Natural killer cell (primary cell): ENCODE measurements around the gene MAP2K4. TPM values are rescaled to one million over a fixed set of nuclear protein-coding genes. Genes with fewer than 3 reads are reported as not detected.
A peak's percentile ranks its signal among the peaks of the same experiment; 100 is the strongest.

ENCODE experiments used
- ATAC-seq, 3 donors: fragments of 150-1000 bp in 2 of 3; fragments of 200-7000 bp in 1 of 3; cut with Tn5 transposase; 1 replicate in 1 of 3; 2 replicates in 2 of 3; pipeline ENCODE4 v1.10.0; 2021; ENCODE audit warnings: mild to moderate bottlenecking in 2 of 3, moderate library complexity in 2 of 3
- DNase-seq, 2 donors: peaks; one replicate each; pipeline versions ENCODE4 v3.0.0 to v3.0.0-alpha.2; 2013 to 2021; ENCODE audit warnings: mixed read lengths in 1 of 2
- H3K27ac ChIP-seq: one replicate; pipeline ENCODE4 v1.5.1; 2013; ENCODE audit warnings: mild to moderate bottlenecking, low read length
- H3K27me3 ChIP-seq: one replicate; pipeline ENCODE4 v1.6.1; 2013; ENCODE audit warnings: low read length; ENCODE audit not compliant: control insufficient read depth, insufficient read depth
- H3K36me3 ChIP-seq: one replicate; pipeline ENCODE4 v1.6.1; 2013; ENCODE audit warnings: low read length; ENCODE audit not compliant: control insufficient read depth, insufficient read depth
- H3K4me1 ChIP-seq: one replicate; pipeline ENCODE4 v1.6.1; 2013; ENCODE audit warnings: low read length; ENCODE audit not compliant: control insufficient read depth, insufficient read depth
- H3K4me3 ChIP-seq: one replicate; pipeline ENCODE4 v1.5.1; 2013; ENCODE audit warnings: low read length
- H3K9me3 ChIP-seq: one replicate; pipeline ENCODE4 v1.6.1; 2013; ENCODE audit warnings: low read length; ENCODE audit not compliant: control insufficient read depth, insufficient read depth
- H3K27ac Mint-ChIP-seq, 2 donors: one replicate each; pipeline ENCODE4 v1.8.0; 2022; ENCODE audit warnings: mild to moderate bottlenecking in 2 of 2, mixed read lengths in 2 of 2, moderate library complexity in 1 of 2
- H3K27me3 Mint-ChIP-seq, 2 donors: one replicate each; pipeline ENCODE4 v1.8.0; 2022; ENCODE audit warnings: low read depth in 2 of 2, mixed read lengths in 2 of 2
- H3K36me3 Mint-ChIP-seq: one replicate; pipeline ENCODE4 v1.8.0; 2022; ENCODE audit warnings: mixed read lengths
- H3K4me1 Mint-ChIP-seq, 2 donors: one replicate each; pipeline ENCODE4 v1.8.0; 2022; ENCODE audit warnings: mixed read lengths in 2 of 2
- H3K4me3 Mint-ChIP-seq: one replicate; pipeline ENCODE4 v1.8.0; 2022; ENCODE audit warnings: mild to moderate bottlenecking, moderate library complexity, mixed read lengths
- H3K9me3 Mint-ChIP-seq, 2 donors: one replicate each; pipeline ENCODE4 v1.8.0; 2022; ENCODE audit warnings: mixed read lengths in 2 of 2
- WGBS: methylation state at CpG from one replicate; pipeline ENCODE4 v1.1.7; 2013; ENCODE audit warnings: missing lambda C conversion rate; ENCODE audit not compliant: insufficient coverage; 5-methylcytosine and 5-hydroxymethylcytosine counted together
- intact Hi-C: fragments of 100-400 bp; cut with micrococcal nuclease; formaldehyde crosslinking; loops from one replicate; pipeline ENCODE4 v1.14.2; 2022
- total RNA-seq, 4 donors: library from RNA; stranded (reverse); fragments of 120-200 nt in 1 of 4; gene quantifications; one replicate each; pipeline versions ENCODE4 v1.2.3 to v1.2.4, GENCODE V29; 2013 to 2022
- TF ChIP-seq, protein P1 (sequence below): fragments of 200-600 bp; IDR thresholded peaks from one replicate; pipeline ENCODE4 v1.8.0; 2022; ENCODE audit warnings: antibody characterized with exemption

MAP2K4 gene
- total RNA-seq, 3 donors from 2014 or later (not counting 1 experiment from before 2014, with no cell fraction given) = 30.1 to 35.0 (median 33.7) TPM

DNA sequence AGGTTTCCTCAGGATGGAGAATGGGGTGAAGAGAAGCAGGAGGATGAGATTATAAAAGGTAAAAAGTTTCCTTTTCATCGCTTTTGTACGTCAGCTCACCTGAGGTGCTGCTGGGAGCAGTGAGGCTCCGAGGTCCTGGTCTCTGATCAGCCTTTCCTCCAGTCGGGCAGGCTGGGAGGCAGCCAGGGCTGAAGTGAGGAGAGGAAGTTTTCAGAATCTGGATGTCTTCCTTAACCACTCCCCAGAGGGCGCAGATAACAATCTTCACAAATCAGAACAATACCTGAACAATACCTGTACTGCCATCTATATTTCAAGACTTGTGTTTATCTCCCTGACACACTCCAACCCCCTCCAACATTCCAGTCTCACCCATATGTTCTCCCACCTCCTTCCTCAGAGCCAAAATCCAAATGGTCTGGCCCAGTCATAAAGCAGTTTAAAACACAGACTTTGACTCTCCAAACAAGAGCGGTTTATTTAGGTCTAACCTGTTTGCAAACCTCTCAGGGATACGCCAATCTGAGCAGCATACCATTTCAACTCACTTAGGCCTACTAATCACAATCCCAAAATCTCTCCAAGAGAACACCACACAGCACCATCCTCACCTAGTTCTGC is 30.2 kb upstream of the MAP2K4 start:
- no peak for DNase-seq
- H3K4me1 ChIP-seq = no peaks in the 10 kb centered on the region
- no peaks in the 10 kb centered on the region for H3K27me3 Mint-ChIP-seq
- H3K36me3 ChIP-seq = peaks cover 28% of the 10 kb centered on the region
- intact Hi-C loops = no loop called here
- no peak for ATAC-seq
- H3K4me3 ChIP-seq = no peak overlapping the region
- H3K9me3 ChIP-seq = no peaks in the 10 kb centered on the region
- TF ChIP-seq, protein P1, sequence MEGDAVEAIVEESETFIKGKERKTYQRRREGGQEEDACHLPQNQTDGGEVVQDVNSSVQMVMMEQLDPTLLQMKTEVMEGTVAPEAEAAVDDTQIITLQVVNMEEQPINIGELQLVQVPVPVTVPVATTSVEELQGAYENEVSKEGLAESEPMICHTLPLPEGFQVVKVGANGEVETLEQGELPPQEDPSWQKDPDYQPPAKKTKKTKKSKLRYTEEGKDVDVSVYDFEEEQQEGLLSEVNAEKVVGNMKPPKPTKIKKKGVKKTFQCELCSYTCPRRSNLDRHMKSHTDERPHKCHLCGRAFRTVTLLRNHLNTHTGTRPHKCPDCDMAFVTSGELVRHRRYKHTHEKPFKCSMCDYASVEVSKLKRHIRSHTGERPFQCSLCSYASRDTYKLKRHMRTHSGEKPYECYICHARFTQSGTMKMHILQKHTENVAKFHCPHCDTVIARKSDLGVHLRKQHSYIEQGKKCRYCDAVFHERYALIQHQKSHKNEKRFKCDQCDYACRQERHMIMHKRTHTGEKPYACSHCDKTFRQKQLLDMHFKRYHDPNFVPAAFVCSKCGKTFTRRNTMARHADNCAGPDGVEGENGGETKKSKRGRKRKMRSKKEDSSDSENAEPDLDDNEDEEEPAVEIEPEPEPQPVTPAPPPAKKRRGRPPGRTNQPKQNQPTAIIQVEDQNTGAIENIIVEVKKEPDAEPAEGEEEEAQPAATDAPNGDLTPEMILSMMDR = no peak
- H3K36me3 Mint-ChIP-seq = peaks cover 23% of the 10 kb centered on the region
- no peaks in the 10 kb centered on the region for H3K27me3 ChIP-seq
- no peak overlapping the region for H3K27ac ChIP-seq
- H3K4me1 Mint-ChIP-seq = peaks cover 25 to 34% of the 10 kb centered on the region in 2 donors
- no peak overlapping the region for H3K4me3 Mint-ChIP-seq
- 98% methylated on average over 6 of the region's 7 CpGs for WGBS
- no peaks in the 10 kb centered on the region for H3K9me3 Mint-ChIP-seq
- no peak overlapping the region for H3K27ac Mint-ChIP-seq

DNA sequence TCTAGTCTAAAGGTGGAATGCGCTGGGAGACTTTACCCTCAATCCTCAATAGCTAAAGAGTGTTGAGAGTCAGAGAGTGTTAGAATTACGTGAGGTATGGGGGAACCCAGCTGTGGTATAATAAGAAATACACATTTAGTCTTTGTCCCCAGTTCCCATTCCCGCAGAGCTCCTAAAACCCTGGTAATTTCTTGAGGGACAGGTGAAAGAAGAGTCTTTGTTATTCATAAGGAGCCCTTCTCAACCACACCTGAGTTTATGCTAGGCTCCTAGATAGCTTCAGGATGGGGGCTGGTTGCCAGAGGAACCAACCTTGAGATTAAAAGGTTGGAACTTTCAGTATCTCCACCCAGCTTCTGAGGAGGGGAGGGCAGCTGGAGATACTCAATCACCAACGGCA is 29.2 kb upstream of the MAP2K4 start:
- DNase-seq (no peak), ATAC-seq (no peak)
- intact Hi-C loops = no loop called here
- no peaks in the 10 kb centered on the region for H3K4me1 ChIP-seq
- Mint-ChIP-seq H3K27ac (no peak overlapping the region), H3K4me3 (no peak overlapping the region), H3K27me3 (no peaks in the 10 kb centered on the region), H3K4me1 (peaks cover 30 to 34% of the 10 kb centered on the region in 2 donors), H3K9me3 (no peaks in the 10 kb centered on the region), H3K36me3 (peaks cover 23% of the 10 kb centered on the region)
- TF ChIP-seq, protein P1 = no peak
- no peaks in the 10 kb centered on the region for H3K27me3 ChIP-seq
- H3K36me3 ChIP-seq = peaks cover 24% of the 10 kb centered on the region
- no peaks in the 10 kb centered on the region for H3K9me3 ChIP-seq
- H3K27ac ChIP-seq = no peak overlapping the region
- no peak overlapping the region for H3K4me3 ChIP-seq
- WGBS = 0% methylated on average over 1 of the region's 4 CpGs

DNA sequence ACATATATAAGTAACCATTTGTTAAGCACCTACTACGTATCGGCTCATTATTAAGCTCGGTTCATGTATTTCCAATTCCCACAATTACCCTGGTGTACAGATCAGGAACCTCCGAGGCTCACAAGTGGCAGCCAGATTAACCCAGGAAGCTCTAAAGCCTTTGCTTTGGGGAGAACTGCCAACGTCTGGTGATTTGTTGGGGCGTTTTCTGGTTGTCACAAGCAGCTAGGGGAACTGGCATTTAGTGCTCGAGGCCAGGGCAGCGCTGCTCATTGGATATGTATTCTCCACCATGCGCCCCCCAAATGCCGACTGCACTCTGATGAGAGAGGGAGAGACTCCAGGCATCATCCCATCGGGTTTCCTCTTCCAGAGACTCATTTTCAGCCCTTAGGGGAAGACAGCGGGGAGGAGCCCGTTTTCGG is 23.9 kb upstream of the MAP2K4 start:
- Histone ChIP-seq H3K36me3 (peaks cover 8% of the 10 kb centered on the region), H3K9me3 (peaks cover 2% of the 10 kb centered on the region), H3K4me1 (peaks cover 7% of the 10 kb centered on the region), H3K27me3 (no peaks in the 10 kb centered on the region), H3K4me3 (peak overlapping the region; percentile 86), H3K27ac (peak overlapping the region; percentile 88)
- Mint-ChIP-seq H3K9me3 (peaks cover 0 to 2% of the 10 kb centered on the region in 2 donors), H3K36me3 (peaks cover 8% of the 10 kb centered on the region), H3K4me3 (peak overlapping the region; percentile 95), H3K4me1 (peaks cover 19 to 30% of the 10 kb centered on the region in 2 donors), H3K27ac (peak overlapping the region; percentile 87 to 97), H3K27me3 (peaks cover 0 to 3% of the 10 kb centered on the region in 2 donors)
- DNase-seq (peak in 1 of 2 donors; percentile 65), ATAC-seq (peak; percentile 19 to 43 (median 22))
- WGBS = 0% methylated on average over 14 of the region's 14 CpGs
- intact Hi-C loops = loop anchor here (1.0 kb wide), 1 partner anchor 24 kb away; the partner anchor contains the start of gene MAP2K4
- TF ChIP-seq, protein P1 = no peak
